ENCODE measurements around the gene NAV2. TPM values are rescaled to one million over a fixed set of nuclear protein-coding genes. Genes with fewer than 3 reads are reported as not detected.

NAV2 gene
- total and polyA plus RNA-seq, 2 donors (not counting 1 experiment from before 2014, with no cell fraction given) = 8.1 to 14.0 TPM

DNA sequence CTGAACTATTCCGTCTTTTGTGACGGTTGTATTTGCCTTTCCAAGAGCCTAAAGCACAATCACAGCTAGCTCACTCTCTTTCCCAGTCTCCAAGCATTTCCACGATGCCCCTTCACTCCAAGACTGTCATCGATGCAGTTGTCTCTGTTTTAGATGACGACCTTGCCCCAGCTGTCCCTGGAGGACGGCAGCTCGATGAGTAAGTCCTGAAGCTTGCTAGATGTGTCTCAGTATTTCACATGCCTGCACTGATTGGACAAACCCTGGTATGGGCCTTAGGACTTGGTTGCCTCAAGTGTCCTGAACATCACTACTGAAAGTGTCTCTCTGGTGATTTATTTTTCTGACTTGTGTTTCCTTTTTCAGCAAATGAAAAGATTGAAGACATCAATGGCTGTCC is 129.9 kb downstream of the NAV2 start:
- Histone ChIP-seq H3K4me3 (replicated peaks in 1 of 4; ENCODE audit: control extremely low read depth in 1 of 4, insufficient read depth in 1 of 4, low read depth in 3 of 4, low read length in 4 of 4) (no peak overlapping the region), H3K9me3 (ENCODE audit: control insufficient read depth, insufficient read depth, low read depth, low read length) (no peaks in the 10 kb centered on the region), H3K79me2 (ENCODE audit: control insufficient read depth, insufficient read depth, low read length) (peaks cover 38% of the 10 kb centered on the region), H3K27me3 (ENCODE audit: control insufficient read depth, insufficient read depth, low read length) (no peaks in the 10 kb centered on the region), H2AFZ (ENCODE audit: low read length) (no peak overlapping the region), H3K4me1 (ENCODE audit: control insufficient read depth, extremely low read depth, insufficient read depth, low read length) (peaks cover 2% of the 10 kb centered on the region), H3K4me2 (ENCODE audit: extremely low read depth, insufficient read depth, low read length) (no peak overlapping the region), H3K27ac (ENCODE audit: insufficient read depth, low read length) (no peak overlapping the region), H4K20me1 (ENCODE audit: control insufficient read depth, extremely low read depth, insufficient read depth, low read length) (no peaks in the 10 kb centered on the region), H3K36me3 (ENCODE audit: control insufficient read depth, insufficient read depth, low read length) (peaks cover 2% of the 10 kb centered on the region), H3K9ac (ENCODE audit: insufficient read depth, low read length) (no peak overlapping the region)
- no peak for DNase-seq (ENCODE audit: low read depth in 2 of 2)
- TF ChIP-seq EZH2 (IDR thresholded peaks at IDR 0.05; ENCODE audit: low read length, missing control alignments) = no peak
- no peak for TF ChIP-seq CTCF (conservative IDR thresholded peaks at IDR 0.05 in 1 of 2, IDR thresholded peaks at IDR 0.05 in 1 of 2; ENCODE audit: low read depth in 1 of 2, low read length in 2 of 2)

GRCh38 chr11:19843079-19843478 is 130.4 kb downstream of the NAV2 start:
- H4K20me1 ChIP-seq (ENCODE audit: control insufficient read depth, extremely low read depth, insufficient read depth, low read length) = no peaks in the 10 kb centered on the region
- no peak overlapping the region for H3K4me2 ChIP-seq (ENCODE audit: extremely low read depth, insufficient read depth, low read length)
- H3K9me3 ChIP-seq (ENCODE audit: control insufficient read depth, insufficient read depth, low read depth, low read length) = no peaks in the 10 kb centered on the region
- no peaks in the 10 kb centered on the region for H3K27me3 ChIP-seq (ENCODE audit: control insufficient read depth, insufficient read depth, low read length)
- DNase-seq (ENCODE audit: low read depth in 2 of 2) = no peak
- H2AFZ ChIP-seq (ENCODE audit: low read length) = no peak overlapping the region
- H3K36me3 ChIP-seq (ENCODE audit: control insufficient read depth, insufficient read depth, low read length) = peaks cover 2% of the 10 kb centered on the region
- no peak overlapping the region for H3K4me3 ChIP-seq (replicated peaks in 1 of 4; ENCODE audit: control extremely low read depth in 1 of 4, insufficient read depth in 1 of 4, low read depth in 3 of 4, low read length in 4 of 4)
- H3K4me1 ChIP-seq (ENCODE audit: control insufficient read depth, extremely low read depth, insufficient read depth, low read length) = peaks cover 2% of the 10 kb centered on the region
- no peak overlapping the region for H3K9ac ChIP-seq (ENCODE audit: insufficient read depth, low read length)
- TF ChIP-seq CTCF (conservative IDR thresholded peaks at IDR 0.05 in 1 of 2, IDR thresholded peaks at IDR 0.05 in 1 of 2; ENCODE audit: low read depth in 1 of 2, low read length in 2 of 2) (no peak), EZH2 (IDR thresholded peaks at IDR 0.05; ENCODE audit: low read length, missing control alignments) (no peak)
- H3K79me2 ChIP-seq (ENCODE audit: control insufficient read depth, insufficient read depth, low read length) = peaks cover 39% of the 10 kb centered on the region
- no peak overlapping the region for H3K27ac ChIP-seq (ENCODE audit: insufficient read depth, low read length)

- H3K27me3 ChIP-seq (ENCODE audit: control insufficient read depth, insufficient read depth, low read length) = no peaks in the 10 kb centered on the region
- no peak for DNase-seq (ENCODE audit: low read depth in 2 of 2)
- H3K4me1 ChIP-seq (ENCODE audit: control insufficient read depth, extremely low read depth, insufficient read depth, low read length) = peaks cover 2% of the 10 kb centered on the region
- H2AFZ ChIP-seq (ENCODE audit: low read length) = no peak overlapping the region
- no peak overlapping the region for H3K4me3 ChIP-seq (replicated peaks in 1 of 4; ENCODE audit: control extremely low read depth in 1 of 4, insufficient read depth in 1 of 4, low read depth in 3 of 4, low read length in 4 of 4)
- H3K27ac ChIP-seq (ENCODE audit: insufficient read depth, low read length) = no peak overlapping the region
- no peak overlapping the region for H3K9ac ChIP-seq (ENCODE audit: insufficient read depth, low read length)
- no peaks in the 10 kb centered on the region for H4K20me1 ChIP-seq (ENCODE audit: control insufficient read depth, extremely low read depth, insufficient read depth, low read length)
- H3K4me2 ChIP-seq (ENCODE audit: extremely low read depth, insufficient read depth, low read length) = no peak overlapping the region
- H3K79me2 ChIP-seq (ENCODE audit: control insufficient read depth, insufficient read depth, low read length) = peaks cover 34% of the 10 kb centered on the region
- H3K36me3 ChIP-seq (ENCODE audit: control insufficient read depth, insufficient read depth, low read length) = peaks cover 2% of the 10 kb centered on the region
- no peak for TF ChIP-seq CTCF (conservative IDR thresholded peaks at IDR 0.05 in 1 of 2, IDR thresholded peaks at IDR 0.05 in 1 of 2; ENCODE audit: low read depth in 1 of 2, low read length in 2 of 2)
- TF ChIP-seq EZH2 (IDR thresholded peaks at IDR 0.05; ENCODE audit: low read length, missing control alignments) = no peak
- H3K9me3 ChIP-seq (ENCODE audit: control insufficient read depth, insufficient read depth, low read depth, low read length) = no peaks in the 10 kb centered on the region
Observed at GRCh38 chr11:19844012-19844411, 131.4 kb downstream of the NAV2 start.
